Cardiac fibroblast (primary cell): ENCODE results near the gene KDM5A.
"Not testable (repeated sequence)": the region's sequence is repeated elsewhere in the genome, so short reads cannot be mapped to it uniquely, and the experiment has no call there.

ENCODE experiments used
- DNase-seq, 2 donors: peaks; one replicate each; pipeline versions ENCODE4 v3.0.0 to v3.0.0-alpha.2; 2010; ENCODE audit warnings: low read depth in 2 of 2
- H3K4me3 ChIP-seq, 2 donors: replicated peaks in 1 of 2; 1 replicate in 1 of 2; 2 replicates in 1 of 2; pipeline ENCODE4 v1.5.1; 2011; ENCODE audit warnings: low read depth in 2 of 2, low read length in 2 of 2, mild to moderate bottlenecking in 2 of 2, moderate library complexity in 1 of 2
- TF ChIP-seq, protein P1 (sequence below): IDR thresholded peaks from one replicate; pipeline ENCODE4 v1.5.1; 2011; ENCODE audit warnings: low read depth, mild to moderate bottlenecking, low read length, inconsistent platforms

KDM5A gene

DNA sequence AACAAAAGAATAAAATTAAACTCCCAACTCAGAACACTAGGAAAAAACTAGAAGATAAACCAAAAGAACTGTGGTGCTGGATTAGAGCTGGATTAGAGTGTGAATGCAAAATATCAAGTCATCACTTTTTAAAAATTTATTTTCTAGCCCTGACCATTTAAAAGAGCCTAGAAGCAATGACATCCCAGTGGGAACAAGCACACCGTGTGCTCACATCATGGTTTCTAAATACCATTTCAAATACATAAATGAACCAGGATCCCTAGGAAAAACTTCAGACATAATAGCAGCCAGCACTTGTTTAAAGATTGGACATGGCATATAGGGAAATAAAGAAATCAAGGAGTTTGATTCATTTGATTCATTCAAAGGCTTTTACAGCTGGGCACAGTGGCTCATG lies 30.0 kb downstream of the KDM5A start:
- DNase-seq, result peak in 1 of 2 donors; percentile 2
- no peak overlapping the region for H3K4me3 ChIP-seq
- TF ChIP-seq, protein P1, sequence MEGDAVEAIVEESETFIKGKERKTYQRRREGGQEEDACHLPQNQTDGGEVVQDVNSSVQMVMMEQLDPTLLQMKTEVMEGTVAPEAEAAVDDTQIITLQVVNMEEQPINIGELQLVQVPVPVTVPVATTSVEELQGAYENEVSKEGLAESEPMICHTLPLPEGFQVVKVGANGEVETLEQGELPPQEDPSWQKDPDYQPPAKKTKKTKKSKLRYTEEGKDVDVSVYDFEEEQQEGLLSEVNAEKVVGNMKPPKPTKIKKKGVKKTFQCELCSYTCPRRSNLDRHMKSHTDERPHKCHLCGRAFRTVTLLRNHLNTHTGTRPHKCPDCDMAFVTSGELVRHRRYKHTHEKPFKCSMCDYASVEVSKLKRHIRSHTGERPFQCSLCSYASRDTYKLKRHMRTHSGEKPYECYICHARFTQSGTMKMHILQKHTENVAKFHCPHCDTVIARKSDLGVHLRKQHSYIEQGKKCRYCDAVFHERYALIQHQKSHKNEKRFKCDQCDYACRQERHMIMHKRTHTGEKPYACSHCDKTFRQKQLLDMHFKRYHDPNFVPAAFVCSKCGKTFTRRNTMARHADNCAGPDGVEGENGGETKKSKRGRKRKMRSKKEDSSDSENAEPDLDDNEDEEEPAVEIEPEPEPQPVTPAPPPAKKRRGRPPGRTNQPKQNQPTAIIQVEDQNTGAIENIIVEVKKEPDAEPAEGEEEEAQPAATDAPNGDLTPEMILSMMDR, result no peak

DNA sequence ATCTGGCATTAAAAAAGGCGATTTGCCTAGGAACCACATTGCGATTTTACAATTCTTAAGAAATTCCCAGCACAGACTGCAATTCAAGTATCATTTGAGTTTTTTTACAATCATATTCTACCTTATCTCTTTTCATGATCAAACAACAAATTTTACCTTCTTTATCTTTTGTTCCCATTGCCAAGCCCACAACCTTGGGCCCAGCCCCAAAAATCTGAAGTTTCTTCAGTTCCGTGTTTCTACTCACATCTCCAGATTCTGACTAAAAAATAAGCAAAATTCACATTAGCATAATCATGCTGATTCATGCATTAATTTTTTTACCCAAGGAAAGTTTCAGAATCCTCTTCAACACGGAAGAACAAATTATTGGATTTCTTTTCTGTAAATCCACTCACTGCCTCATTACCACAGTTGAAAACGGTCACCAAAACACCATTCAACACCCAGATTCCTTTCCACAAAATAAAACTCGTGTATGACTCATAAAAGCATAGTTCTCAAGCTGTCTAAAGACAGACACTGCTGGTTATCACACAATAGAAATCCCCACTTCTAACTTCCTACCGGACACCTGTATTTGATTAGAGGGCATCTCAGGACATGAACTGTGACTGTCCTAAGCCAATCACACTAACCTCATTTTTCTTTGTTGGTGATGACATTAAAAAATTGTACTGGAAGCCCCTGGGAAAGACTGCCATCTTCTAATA lies 32.7 kb downstream of the KDM5A start:
- no peak overlapping the region for H3K4me3 ChIP-seq
- peak in 1 of 2 donors; percentile 41 for DNase-seq
- TF ChIP-seq, protein P1, result no peak

DNA sequence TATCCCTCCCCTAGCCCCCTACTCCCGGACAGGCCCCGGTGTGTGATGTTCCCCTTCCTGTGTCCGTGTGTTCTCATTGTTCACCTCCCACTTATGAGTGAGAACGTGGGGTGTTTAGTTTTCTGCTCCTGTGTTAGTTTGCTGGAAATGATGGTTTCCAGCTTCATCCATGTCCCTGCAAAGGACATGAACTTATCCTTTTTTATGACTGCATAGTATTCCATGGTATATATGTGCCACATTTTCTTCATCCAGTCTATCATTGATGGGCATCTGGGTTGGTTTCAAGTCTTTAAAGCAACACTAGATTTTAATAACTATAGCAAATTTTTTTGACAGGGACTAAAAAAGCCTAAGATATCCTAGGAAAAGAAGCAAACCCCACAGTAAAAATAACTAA lies 37.9 kb downstream of the KDM5A start:
- not testable (repeated sequence) for DNase-seq, H3K4me3 ChIP-seq

DNA sequence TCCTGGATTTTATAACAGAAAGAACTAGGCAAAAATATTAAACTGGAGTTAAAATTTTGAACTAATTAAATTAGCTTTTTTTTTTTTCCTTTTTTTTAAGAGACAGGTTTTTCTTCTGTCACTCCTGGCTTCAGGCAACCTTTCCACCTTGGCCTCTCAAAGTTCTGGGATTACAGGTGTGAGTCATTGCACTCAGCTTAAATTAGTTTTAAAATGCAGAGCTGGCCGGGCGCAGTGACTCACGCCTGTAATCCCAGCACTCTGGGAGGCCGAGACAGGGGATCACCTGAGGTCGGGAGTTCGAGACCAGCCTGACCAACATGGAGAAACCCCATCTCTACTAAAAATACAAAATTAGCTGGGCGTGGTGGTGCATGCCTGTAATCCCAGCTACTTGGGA lies 39.5 kb downstream of the KDM5A start:
- DNase-seq, H3K4me3 ChIP-seq: not testable (repeated sequence)

DNA sequence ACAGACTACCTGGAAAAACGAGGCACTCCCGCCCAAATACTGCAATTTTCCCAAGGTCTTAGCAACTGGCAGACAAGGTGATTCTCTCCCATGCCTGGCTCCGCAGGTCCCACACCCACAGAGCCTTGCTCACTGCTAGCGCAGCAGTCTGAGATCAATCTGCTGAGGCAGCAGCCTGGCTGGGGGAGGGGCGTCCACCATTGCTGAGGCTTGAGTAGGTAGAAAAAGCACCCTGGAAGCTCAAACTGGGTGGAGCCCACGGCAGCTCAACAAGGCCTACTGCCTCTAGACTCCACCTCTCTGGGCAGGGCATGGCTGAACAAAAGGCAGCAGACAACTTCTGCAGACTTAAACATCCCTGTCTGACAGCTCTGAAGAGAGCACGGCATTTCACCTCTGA lies 46.1 kb downstream of the KDM5A start:
- H3K4me3 ChIP-seq, DNase-seq: not testable (repeated sequence)

DNA sequence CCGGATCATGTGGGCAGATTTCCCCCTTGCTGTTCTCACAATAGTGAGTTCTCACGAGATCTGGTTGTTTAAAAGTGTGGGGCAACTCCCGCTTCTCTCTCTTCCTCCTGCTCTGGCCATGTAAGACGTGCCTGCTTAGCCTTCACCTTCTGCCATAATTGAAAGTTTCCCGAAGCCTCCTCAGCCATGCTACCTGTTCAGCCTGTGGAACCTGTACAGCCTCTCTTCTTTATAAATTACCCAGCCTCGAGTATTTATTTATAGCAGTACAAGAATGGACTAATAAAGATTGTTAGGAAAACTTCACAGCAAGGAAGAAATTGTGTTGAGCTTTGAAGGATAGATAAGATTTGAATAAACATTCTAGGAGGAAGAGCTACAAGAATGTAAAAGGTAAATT lies 52.1 kb downstream of the KDM5A start:
- no peak for DNase-seq
- TF ChIP-seq, protein P1, result no peak
- no peak overlapping the region for H3K4me3 ChIP-seq

DNA sequence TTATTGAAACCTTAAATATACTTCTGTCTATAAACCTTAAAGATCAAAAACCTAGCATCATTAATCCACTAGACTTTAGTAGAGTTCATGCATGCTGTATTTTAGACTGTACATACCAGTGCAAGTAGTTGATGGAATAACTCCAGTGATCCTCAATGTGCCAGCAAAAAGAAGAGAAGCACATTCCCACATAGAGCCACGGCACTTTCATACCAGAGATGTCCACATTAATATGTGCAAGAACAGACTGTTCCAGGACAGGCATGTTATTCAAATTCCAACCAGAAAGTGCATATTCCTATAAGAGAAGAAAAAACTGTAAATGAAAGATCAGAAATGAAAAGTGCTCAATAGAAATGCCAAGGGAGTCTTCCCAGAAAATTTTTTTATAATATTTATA lies 55.0 kb downstream of the KDM5A start:
- TF ChIP-seq, protein P1, result no peak
- H3K4me3 ChIP-seq, result no peak overlapping the region
- DNase-seq, result peak in 1 of 2 donors; percentile 9

DNA sequence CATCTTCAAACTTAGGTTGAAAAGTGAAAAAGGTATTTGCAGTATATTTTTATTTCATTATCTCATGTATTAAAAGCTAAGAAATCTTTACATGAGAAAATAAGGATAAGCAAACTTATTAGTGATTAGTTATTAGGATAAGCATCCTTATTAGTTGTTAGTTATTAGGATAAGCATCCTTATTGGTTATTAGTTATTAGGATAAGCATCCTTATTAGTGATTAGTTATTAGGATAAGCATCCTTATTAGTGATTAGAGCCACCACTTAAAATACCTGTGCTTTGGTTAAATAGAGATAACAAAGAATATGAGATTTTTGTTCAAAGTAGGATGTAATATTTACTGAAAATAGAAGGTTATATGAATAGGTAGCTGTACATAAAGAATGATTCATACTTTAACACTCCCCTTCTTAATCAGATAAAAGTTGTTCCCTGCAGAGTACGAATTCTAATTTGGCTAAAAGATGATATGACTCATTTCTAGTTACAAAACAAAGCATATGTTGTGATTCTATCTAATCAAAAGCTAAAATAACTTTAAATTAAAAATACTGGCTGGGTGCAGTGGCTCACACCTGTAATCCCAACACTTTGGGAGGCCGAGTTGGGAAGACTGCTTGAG lies 56.4 kb downstream of the KDM5A start:
- TF ChIP-seq, protein P1, result no peak

More for the DNA sequence above, 56.4 kb downstream of the KDM5A start:
- DNase-seq, result peak; percentile 38 to 51
- no peak overlapping the region for H3K4me3 ChIP-seq
